CD14-positive monocyte (primary cell): ENCODE results near the gene MYO1D. TPM values are rescaled to one million over a fixed set of nuclear protein-coding genes. Genes with fewer than 3 reads are reported as not detected.

Source experiments
- DNase-seq, 3 donors: peaks; one replicate each; pipeline ENCODE4 v3.0.0-alpha.2; 2011 to 2022
- H2AFZ ChIP-seq: 2 replicates; pipeline ENCODE4 v1.6.0; 2012; ENCODE audit warnings: mild to moderate bottlenecking, low read depth, low read length, inconsistent platforms; ENCODE audit not compliant: insufficient read depth, poor library complexity, severe bottlenecking
- H3K27ac ChIP-seq, 2 donors: 1 replicate in 1 of 2; 2 replicates in 1 of 2; pipeline ENCODE4 v1.5.1; 2012 to 2013; ENCODE audit warnings: low read length in 2 of 2, control low read depth in 1 of 2, inconsistent platforms in 1 of 2, low read depth in 1 of 2, mild to moderate bottlenecking in 1 of 2
- H3K27me3 ChIP-seq, 2 donors: one replicate each; pipeline versions ENCODE4 v1.6.0 to v1.6.1; 2011 to 2013; ENCODE audit warnings: low read length in 2 of 2; ENCODE audit not compliant: control insufficient read depth in 2 of 2, insufficient read depth in 2 of 2
- H3K36me3 ChIP-seq, 2 donors: replicated peaks in 1 of 2; 1 replicate in 1 of 2; 2 replicates in 1 of 2; pipeline versions ENCODE4 v1.5.1 to v1.6.1; 2012 to 2013; ENCODE audit warnings: low read length in 2 of 2, control low read depth in 1 of 2, inconsistent platforms in 1 of 2, mild to moderate bottlenecking in 1 of 2; ENCODE audit not compliant: insufficient read depth in 2 of 2, control insufficient read depth in 1 of 2
- H3K4me1 ChIP-seq, 2 donors: 1 replicate in 1 of 2; 2 replicates in 1 of 2; pipeline versions ENCODE4 v1.5.1 to v1.6.1; 2012 to 2013; ENCODE audit warnings: low read length in 2 of 2, control low read depth in 1 of 2, inconsistent platforms in 1 of 2, mild to moderate bottlenecking in 1 of 2, moderate library complexity in 1 of 2; ENCODE audit not compliant: insufficient read depth in 2 of 2, control insufficient read depth in 1 of 2
- H3K4me2 ChIP-seq: replicated peaks from 2 replicates; pipeline ENCODE3; 2012; ENCODE audit warnings: low read length, moderate library complexity, mild to moderate bottlenecking; ENCODE audit not compliant: poor library complexity, severe bottlenecking; ENCODE audit errors: extremely low read depth
- H3K4me3 ChIP-seq, 3 experiments: fragments of 200-600 bp in 1 of 3; sonication (generic) in 1 of 3; replicated peaks in 1 of 3; 1 replicate in 2 of 3; 2 replicates in 1 of 3; pipeline ENCODE4 v1.5.1; 2011 to 2013; ENCODE audit warnings: low read length in 3 of 3, mild to moderate bottlenecking in 3 of 3, control low read depth in 2 of 3, low read depth in 2 of 3, inconsistent platforms in 1 of 3, moderate library complexity in 1 of 3
- H3K79me2 ChIP-seq: 2 replicates; pipeline ENCODE4 v1.6.0; 2012; ENCODE audit warnings: mild to moderate bottlenecking, control low read depth, inconsistent platforms, low read length, moderate library complexity; ENCODE audit not compliant: insufficient read depth
- H3K9ac ChIP-seq: 2 replicates; pipeline ENCODE4 v1.6.0; 2017; ENCODE audit warnings: low read length, mild to moderate bottlenecking; ENCODE audit not compliant: insufficient read depth, poor library complexity, severe bottlenecking
- H3K9me3 ChIP-seq, 2 donors: replicated peaks in 1 of 2; 1 replicate in 1 of 2; 2 replicates in 1 of 2; pipeline versions ENCODE4 v1.5.1 to v1.6.1; 2012 to 2013; ENCODE audit warnings: low read length in 2 of 2, control low read depth in 1 of 2; ENCODE audit not compliant: control insufficient read depth in 1 of 2, insufficient read depth in 1 of 2
- H4K20me1 ChIP-seq: 2 replicates; pipeline ENCODE4 v1.6.0; 2012; ENCODE audit warnings: mild to moderate bottlenecking, low read length, control low read depth, moderate library complexity; ENCODE audit not compliant: insufficient read depth
- H3K27ac Mint-ChIP-seq, 7 donors: one replicate each; pipeline ENCODE4 v1.8.0; 2020; ENCODE audit warnings: mild to moderate bottlenecking in 7 of 7, mixed read lengths in 7 of 7, moderate library complexity in 6 of 7, inconsistent platforms in 2 of 7
- H3K27me3 Mint-ChIP-seq, 3 donors: one replicate each; pipeline ENCODE4 v1.8.0; 2021 to 2022; ENCODE audit warnings: low read depth in 3 of 3, mild to moderate bottlenecking in 3 of 3, mixed read lengths in 3 of 3, moderate library complexity in 3 of 3, inconsistent platforms in 1 of 3
- H3K36me3 Mint-ChIP-seq, 2 donors: one replicate each; pipeline ENCODE4 v1.8.0; 2020; ENCODE audit warnings: mixed read lengths in 2 of 2, inconsistent platforms in 1 of 2, mild to moderate bottlenecking in 1 of 2
- H3K4me1 Mint-ChIP-seq: one replicate; pipeline ENCODE4 v1.8.0; 2020; ENCODE audit warnings: mild to moderate bottlenecking, mixed read lengths
- H3K4me3 Mint-ChIP-seq, 2 donors: one replicate each; pipeline ENCODE4 v1.8.0; 2020; ENCODE audit warnings: mild to moderate bottlenecking in 2 of 2, mixed read lengths in 2 of 2, moderate library complexity in 1 of 2
- H3K9me3 Mint-ChIP-seq, 7 donors: one replicate each; pipeline ENCODE4 v1.8.0; 2020 to 2022; ENCODE audit warnings: mixed read lengths in 7 of 7, mild to moderate bottlenecking in 6 of 7, moderate library complexity in 6 of 7, inconsistent platforms in 2 of 7
- CTCF ChIP-seq: fragments of 200-600 bp; IDR thresholded peaks from one replicate; pipeline ENCODE4 v1.8.0; 2022; ENCODE audit warnings: antibody characterized with exemption, mild to moderate bottlenecking
- WGBS: methylation state at CpG from one replicate; pipeline ENCODE4 v1.1.5; 2013; ENCODE audit warnings: missing lambda C conversion rate; ENCODE audit not compliant: insufficient coverage; 5-methylcytosine and 5-hydroxymethylcytosine counted together
- intact Hi-C, 2 donors: fragments of 100-400 bp; cut with micrococcal nuclease; formaldehyde crosslinking; loops; one replicate each; pipeline versions ENCODE4 v1.15.0 to v1.15.1; 2023
- polyA plus RNA-seq, 3 donors: library from polyadenylated mRNA; depleted of rRNA in 1 of 3; unstranded in 2 of 3; stranded (reverse) in 1 of 3; fragments of 300-500 nt in 2 of 3; fragments of >200 nt in 1 of 3; fragmentation: Illumina TruSeq in 2 of 3; gene quantifications; 1 replicate in 2 of 3; 2 replicates in 1 of 3; pipeline ENCODE4 v1.2.3, GENCODE V29; 2012 to 2021

MYO1D gene
- polyA plus RNA-seq, 3 donors = 0.22 to 0.39 (median 0.26) TPM

DNA sequence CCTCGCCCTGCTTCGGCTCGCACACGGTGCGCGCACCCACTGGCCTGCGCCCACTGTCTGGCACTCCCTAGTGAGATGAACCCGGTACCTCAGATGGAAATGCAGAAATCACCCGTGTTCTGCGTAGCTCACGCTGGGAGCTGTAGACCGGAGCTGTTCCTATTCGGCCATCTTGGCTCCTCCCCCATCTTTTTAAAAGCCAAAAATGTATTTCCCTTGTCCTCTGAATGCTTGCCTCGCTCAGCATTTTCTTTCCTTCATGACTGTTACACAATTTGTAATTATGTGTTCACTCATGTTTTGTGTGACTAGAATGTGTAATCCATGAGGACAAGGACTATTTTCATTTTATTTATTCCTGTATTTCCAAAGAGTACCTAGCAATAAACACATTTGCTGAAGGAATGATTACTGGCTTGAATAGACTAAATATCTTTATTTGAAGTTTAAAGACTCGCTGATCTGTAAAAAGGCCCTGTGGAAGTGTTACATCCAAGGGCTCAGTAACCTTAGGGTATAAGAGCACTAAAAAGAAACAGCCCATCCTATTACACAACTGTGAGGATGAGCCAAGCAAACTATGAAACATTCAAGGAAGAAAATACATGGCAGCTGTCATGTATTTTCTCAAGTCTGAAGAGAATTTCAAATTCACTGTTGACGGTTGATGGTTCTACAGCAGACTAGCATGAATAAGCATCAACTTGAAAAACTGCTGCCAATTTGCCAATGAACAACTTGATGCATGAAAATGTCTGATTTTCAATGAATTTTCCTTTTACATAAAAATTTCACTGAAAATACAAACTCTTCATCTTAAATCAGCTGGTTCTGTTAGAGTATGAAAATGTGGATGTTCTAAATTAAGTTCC is 192.6 kb downstream of the MYO1D start:
- H3K4me1 ChIP-seq = no peaks in the 10 kb centered on the region
- no peaks in the 10 kb centered on the region for H3K36me3 Mint-ChIP-seq
- WGBS = 100% methylated on average over 2 of the region's 16 CpGs
- H3K36me3 ChIP-seq = no peaks in the 10 kb centered on the region
- no peaks in the 10 kb centered on the region for H3K4me1 Mint-ChIP-seq
- no peaks in the 10 kb centered on the region for H3K27me3 ChIP-seq
- intact Hi-C loops = no loop called here
- no peaks in the 10 kb centered on the region for H3K79me2 ChIP-seq
- no peak overlapping the region for H3K4me2 ChIP-seq
- H3K9me3 Mint-ChIP-seq = peaks cover 0 to 5% (median 0%) of the 10 kb centered on the region in 7 donors
- no peak overlapping the region for H3K27ac ChIP-seq
- H4K20me1 ChIP-seq = no peaks in the 10 kb centered on the region
- H3K27me3 Mint-ChIP-seq = peaks cover 0 to 1% (median 0%) of the 10 kb centered on the region in 3 donors
- H3K4me3 Mint-ChIP-seq = no peak overlapping the region
- no peak overlapping the region for H3K27ac Mint-ChIP-seq
- no peak overlapping the region for H2AFZ ChIP-seq
- no peaks in the 10 kb centered on the region for H3K9me3 ChIP-seq
- no peak for DNase-seq
- no peak overlapping the region for H3K9ac ChIP-seq
- TF ChIP-seq CTCF = no peak
- H3K4me3 ChIP-seq = no peak overlapping the region

DNA sequence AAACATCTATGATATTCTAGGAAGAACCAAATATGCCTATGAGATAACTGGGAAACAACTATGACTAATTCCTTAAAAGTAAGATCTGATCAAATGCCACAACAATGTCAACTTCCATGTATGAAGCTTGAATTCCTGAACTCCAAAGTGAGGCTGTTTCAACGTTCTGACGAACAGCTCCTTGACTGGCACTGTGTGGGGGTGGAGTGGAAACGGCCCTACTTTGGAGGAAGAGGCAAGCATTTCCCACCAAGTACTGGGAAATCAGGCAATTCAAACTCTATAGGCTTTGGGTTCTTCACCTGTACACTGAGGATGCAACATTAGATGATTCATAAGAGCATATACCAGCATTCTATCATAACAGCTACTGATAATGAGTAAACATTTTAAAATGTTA is 203.0 kb downstream of the MYO1D start:
- Histone ChIP-seq H3K36me3 (no peaks in the 10 kb centered on the region), H3K27ac (no peak overlapping the region), H3K9ac (no peak overlapping the region), H3K79me2 (no peaks in the 10 kb centered on the region), H2AFZ (no peak overlapping the region), H3K4me2 (no peak overlapping the region), H4K20me1 (no peaks in the 10 kb centered on the region), H3K4me3 (no peak overlapping the region), H3K4me1 (no peaks in the 10 kb centered on the region), H3K27me3 (no peaks in the 10 kb centered on the region), H3K9me3 (peaks cover 0 to 14% of the 10 kb centered on the region in 2 donors)
- Mint-ChIP-seq H3K36me3 (no peaks in the 10 kb centered on the region), H3K27ac (no peak overlapping the region), H3K4me1 (peaks cover 10% of the 10 kb centered on the region), H3K4me3 (no peak overlapping the region), H3K27me3 (peaks cover 0 to 1% (median 0%) of the 10 kb centered on the region in 3 donors), H3K9me3 (peaks cover 4 to 15% (median 8%) of the 10 kb centered on the region in 7 donors)
- intact Hi-C loops = no loop called here
- no peak for TF ChIP-seq CTCF
- no CpG with 5 or more reads among the region's 3 CpGs for WGBS
- no peak for DNase-seq
